GM18870 (cell line): ENCODE measurements around the gene FBXO15.

ENCODE experiments used
- ATAC-seq: cut with Tn5 transposase; IDR thresholded peaks from one replicate; pipeline ENCODE4 v1.9.1; 2021; ENCODE audit warnings: moderate library complexity; ENCODE audit not compliant: unreplicated experiment

Gene FBXO15

GRCh38 chr18:74064510-74064909, 83.1 kb downstream of the FBXO15 start:
- ATAC-seq = peak; percentile 43

- ATAC-seq = no peak
Measured at GRCh38 chr18:74063557-74063956, 84.1 kb downstream of the FBXO15 start.

GRCh38 chr18:74063023-74063422, 84.6 kb downstream of the FBXO15 start:
- ATAC-seq = peak; percentile 75

- no peak for ATAC-seq
Measured at GRCh38 chr18:74062037-74062436, 85.6 kb downstream of the FBXO15 start.

- ATAC-seq = no peak
Measured at GRCh38 chr18:74060579-74060978, 87.1 kb downstream of the FBXO15 start.

GRCh38 chr18:74050807-74051206, 96.8 kb downstream of the FBXO15 start:
- ATAC-seq = no peak

GRCh38 chr18:74040459-74041332, 106.9 kb downstream of the FBXO15 start:
- peak; percentile 55 for ATAC-seq

GRCh38 chr18:74040008-74040407, 107.6 kb downstream of the FBXO15 start:
- no peak for ATAC-seq

- ATAC-seq = no peak
Measured at GRCh38 chr18:74029161-74029560, 118.5 kb downstream of the FBXO15 start.
